ENCODE results near the gene HTR6.

GRCh38 chr1:19648239-19648638 lies 16.4 kb upstream of the HTR6 start:
- TF ChIP-seq, protein P1, sequence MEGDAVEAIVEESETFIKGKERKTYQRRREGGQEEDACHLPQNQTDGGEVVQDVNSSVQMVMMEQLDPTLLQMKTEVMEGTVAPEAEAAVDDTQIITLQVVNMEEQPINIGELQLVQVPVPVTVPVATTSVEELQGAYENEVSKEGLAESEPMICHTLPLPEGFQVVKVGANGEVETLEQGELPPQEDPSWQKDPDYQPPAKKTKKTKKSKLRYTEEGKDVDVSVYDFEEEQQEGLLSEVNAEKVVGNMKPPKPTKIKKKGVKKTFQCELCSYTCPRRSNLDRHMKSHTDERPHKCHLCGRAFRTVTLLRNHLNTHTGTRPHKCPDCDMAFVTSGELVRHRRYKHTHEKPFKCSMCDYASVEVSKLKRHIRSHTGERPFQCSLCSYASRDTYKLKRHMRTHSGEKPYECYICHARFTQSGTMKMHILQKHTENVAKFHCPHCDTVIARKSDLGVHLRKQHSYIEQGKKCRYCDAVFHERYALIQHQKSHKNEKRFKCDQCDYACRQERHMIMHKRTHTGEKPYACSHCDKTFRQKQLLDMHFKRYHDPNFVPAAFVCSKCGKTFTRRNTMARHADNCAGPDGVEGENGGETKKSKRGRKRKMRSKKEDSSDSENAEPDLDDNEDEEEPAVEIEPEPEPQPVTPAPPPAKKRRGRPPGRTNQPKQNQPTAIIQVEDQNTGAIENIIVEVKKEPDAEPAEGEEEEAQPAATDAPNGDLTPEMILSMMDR (conservative IDR thresholded peaks at IDR 0.05; ENCODE audit: low read depth, low read length): no peak
- TF ChIP-seq MAFK (IDR thresholded peaks at IDR 0.05; ENCODE audit: low read depth, low read length) (no peak), POLR2A (IDR thresholded peaks at IDR 0.05; ENCODE audit: low read depth, low read length) (no peak), MAZ (IDR thresholded peaks at IDR 0.05; ENCODE audit: borderline replicate concordance, low read depth, low read length) (no peak), SMC3 (IDR thresholded peaks at IDR 0.05; ENCODE audit: low read depth, low read length) (no peak), BHLHE40 (IDR thresholded peaks at IDR 0.05; ENCODE audit: low read depth, low read length) (no peak), CHD1 (IDR thresholded peaks at IDR 0.05; ENCODE audit: low read depth, low read length) (no peak), RAD21 (IDR thresholded peaks at IDR 0.05; ENCODE audit: low read length) (no peak), RCOR1 (IDR thresholded peaks at IDR 0.05; ENCODE audit: insufficient replicate concordance, low read length) (no peak), NFE2L2 (IDR thresholded peaks at IDR 0.05; ENCODE audit: low read depth, low read length) (no peak), CEBPB (IDR thresholded peaks at IDR 0.05; ENCODE audit: low read depth, low read length) (no peak), FOS (IDR thresholded peaks at IDR 0.05; ENCODE audit: low read depth, low read length) (no peak)
- TF ChIP-seq, protein P2, sequence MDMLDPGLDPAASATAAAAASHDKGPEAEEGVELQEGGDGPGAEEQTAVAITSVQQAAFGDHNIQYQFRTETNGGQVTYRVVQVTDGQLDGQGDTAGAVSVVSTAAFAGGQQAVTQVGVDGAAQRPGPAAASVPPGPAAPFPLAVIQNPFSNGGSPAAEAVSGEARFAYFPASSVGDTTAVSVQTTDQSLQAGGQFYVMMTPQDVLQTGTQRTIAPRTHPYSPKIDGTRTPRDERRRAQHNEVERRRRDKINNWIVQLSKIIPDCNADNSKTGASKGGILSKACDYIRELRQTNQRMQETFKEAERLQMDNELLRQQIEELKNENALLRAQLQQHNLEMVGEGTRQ (IDR thresholded peaks at IDR 0.05; ENCODE audit: low read depth, low read length): no peak
